Measurements from ENCODE around the gene ELK4. TPM values are rescaled to one million over a fixed set of nuclear protein-coding genes. Genes with fewer than 3 reads are reported as not detected.
A peak's percentile ranks its signal among the peaks of the same experiment; 100 is the strongest.

The ELK4 gene
- total RNA-seq, 4 donors from 2014 or later: 22.4 to 29.7 (median 26.2) TPM

DNA sequence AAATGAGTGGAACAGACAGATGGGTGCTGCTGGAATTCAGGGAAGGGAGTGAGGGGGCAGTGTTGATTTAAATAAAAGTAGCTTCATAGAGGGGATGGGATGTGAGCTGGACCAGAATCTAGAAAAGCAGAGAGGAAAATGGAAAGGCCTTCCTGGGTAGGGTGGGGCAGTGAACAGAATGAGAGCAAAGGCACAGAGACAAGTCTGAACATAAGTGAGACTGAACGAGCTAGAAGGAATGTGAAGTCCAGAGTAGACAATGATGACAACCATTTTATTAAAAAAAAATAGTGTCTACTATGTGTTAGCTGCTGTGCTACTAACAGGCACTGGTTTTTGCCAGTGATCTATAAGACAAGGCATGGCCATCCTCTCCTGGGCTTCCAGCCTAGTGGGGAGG, 36.0 kb downstream of the ELK4 start:
- Histone ChIP-seq H3K9me3 (no peaks in the 10 kb centered on the region), H3K4me3 (no peak overlapping the region), H3K36me3 (peaks cover 0 to 6% (median 0%) of the 10 kb centered on the region in 3 donors), H3K27ac (no peak overlapping the region), H3K4me1 (peaks cover 0 to 54% (median 18%) of the 10 kb centered on the region in 4 donors), H3K27me3 (no peaks in the 10 kb centered on the region)
- no peak for DNase-seq (ENCODE audit: low spot score in 2 of 2)
- TF ChIP-seq EP300 (IDR thresholded peaks at IDR 0.05): no peak
- TF ChIP-seq, protein P1, sequence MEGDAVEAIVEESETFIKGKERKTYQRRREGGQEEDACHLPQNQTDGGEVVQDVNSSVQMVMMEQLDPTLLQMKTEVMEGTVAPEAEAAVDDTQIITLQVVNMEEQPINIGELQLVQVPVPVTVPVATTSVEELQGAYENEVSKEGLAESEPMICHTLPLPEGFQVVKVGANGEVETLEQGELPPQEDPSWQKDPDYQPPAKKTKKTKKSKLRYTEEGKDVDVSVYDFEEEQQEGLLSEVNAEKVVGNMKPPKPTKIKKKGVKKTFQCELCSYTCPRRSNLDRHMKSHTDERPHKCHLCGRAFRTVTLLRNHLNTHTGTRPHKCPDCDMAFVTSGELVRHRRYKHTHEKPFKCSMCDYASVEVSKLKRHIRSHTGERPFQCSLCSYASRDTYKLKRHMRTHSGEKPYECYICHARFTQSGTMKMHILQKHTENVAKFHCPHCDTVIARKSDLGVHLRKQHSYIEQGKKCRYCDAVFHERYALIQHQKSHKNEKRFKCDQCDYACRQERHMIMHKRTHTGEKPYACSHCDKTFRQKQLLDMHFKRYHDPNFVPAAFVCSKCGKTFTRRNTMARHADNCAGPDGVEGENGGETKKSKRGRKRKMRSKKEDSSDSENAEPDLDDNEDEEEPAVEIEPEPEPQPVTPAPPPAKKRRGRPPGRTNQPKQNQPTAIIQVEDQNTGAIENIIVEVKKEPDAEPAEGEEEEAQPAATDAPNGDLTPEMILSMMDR (IDR thresholded peaks at IDR 0.05): no peak
- TF ChIP-seq POLR2A (IDR thresholded peaks at IDR 0.05): no peak
- 77 to 81% methylated on average over 1 of the region's 1 CpG for WGBS, 2 donors

DNA sequence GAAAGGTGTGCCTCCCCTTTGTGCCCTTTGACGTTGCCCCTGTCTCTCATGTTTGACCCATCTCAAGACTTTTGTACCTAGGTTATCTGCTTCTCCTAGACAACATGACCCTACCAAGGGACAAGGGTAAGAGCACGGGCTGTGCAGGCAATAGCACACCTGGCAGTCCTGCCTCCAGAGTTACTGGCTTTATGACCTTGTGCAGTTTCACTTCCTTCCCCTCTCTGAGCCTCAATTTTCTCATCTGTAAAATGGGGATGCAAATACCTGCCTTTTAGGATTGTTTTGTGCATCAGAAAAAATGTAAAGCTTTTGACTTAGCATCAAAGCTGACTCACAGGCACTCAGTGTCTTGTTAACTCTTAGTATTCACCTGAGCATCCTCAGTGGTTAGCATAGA, 36.4 kb downstream of the ELK4 start:
- Histone ChIP-seq H3K9me3 (no peaks in the 10 kb centered on the region), H3K27ac (no peak overlapping the region), H3K27me3 (no peaks in the 10 kb centered on the region), H3K4me3 (no peak overlapping the region), H3K4me1 (peaks cover 0 to 54% (median 18%) of the 10 kb centered on the region in 4 donors), H3K36me3 (peaks cover 0 to 3% (median 0%) of the 10 kb centered on the region in 3 donors)
- no peak for DNase-seq (ENCODE audit: low spot score in 2 of 2)
- TF ChIP-seq EP300 (IDR thresholded peaks at IDR 0.05) (no peak), POLR2A (IDR thresholded peaks at IDR 0.05) (no peak)
- TF ChIP-seq, protein P1 (IDR thresholded peaks at IDR 0.05): no peak
- 85 to 87% methylated on average over 2 of the region's 2 CpGs for WGBS, 2 donors

DNA sequence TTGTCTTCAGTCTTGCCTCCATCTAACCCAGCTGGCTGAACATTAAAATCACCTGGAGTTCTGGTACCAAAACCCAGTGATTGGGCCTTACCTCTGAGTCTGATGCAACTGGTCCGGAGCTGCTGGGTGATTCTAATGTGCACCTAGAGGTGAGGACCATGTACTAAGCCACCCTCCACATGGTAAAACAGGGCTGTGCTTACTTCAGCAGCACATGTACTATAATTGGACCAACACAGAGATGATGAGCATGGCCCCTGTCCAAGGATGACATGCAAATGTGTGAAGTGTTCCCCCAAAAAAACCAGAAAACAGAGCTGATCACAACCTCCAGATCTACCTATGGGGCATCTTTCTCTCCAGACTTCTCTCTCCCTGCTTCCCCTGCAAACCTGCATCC, 37.0 kb downstream of the ELK4 start:
- TF ChIP-seq EP300 (IDR thresholded peaks at IDR 0.05) (no peak), POLR2A (IDR thresholded peaks at IDR 0.05) (no peak)
- TF ChIP-seq, protein P1 (IDR thresholded peaks at IDR 0.05): no peak
- H3K4me1 ChIP-seq: peaks cover 0 to 54% (median 15%) of the 10 kb centered on the region in 4 donors
- WGBS, 2 donors: 86 to 100% methylated on average over 1 of the region's 1 CpG
- no peaks in the 10 kb centered on the region for H3K27me3 ChIP-seq
- no peak overlapping the region for H3K27ac ChIP-seq
- no peaks in the 10 kb centered on the region for H3K9me3 ChIP-seq
- DNase-seq (ENCODE audit: low spot score in 2 of 2): no peak
- H3K36me3 ChIP-seq: no peaks in the 10 kb centered on the region
- no peak overlapping the region for H3K4me3 ChIP-seq

DNA sequence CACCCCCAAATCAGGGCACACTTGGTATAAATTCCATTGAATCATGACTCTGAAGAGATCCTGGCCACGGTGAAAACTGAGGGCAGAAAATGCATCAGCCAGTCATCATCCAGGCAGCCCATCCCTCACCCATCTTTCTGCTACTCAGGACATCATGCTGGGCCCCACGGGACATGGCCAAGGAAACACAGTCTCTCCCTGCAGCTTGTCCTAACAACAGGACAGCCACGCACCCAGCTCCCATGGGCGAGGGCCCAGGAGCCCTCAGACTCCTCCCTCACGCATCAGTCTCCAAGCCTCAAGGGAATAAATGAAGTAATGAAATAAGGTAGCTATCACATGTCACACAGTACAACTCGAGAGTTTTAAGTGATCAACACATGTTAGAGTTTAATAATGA, 37.8 kb downstream of the ELK4 start:
- Histone ChIP-seq H3K4me1 (peaks cover 0 to 54% (median 10%) of the 10 kb centered on the region in 4 donors), H3K4me3 (no peak overlapping the region), H3K36me3 (no peaks in the 10 kb centered on the region), H3K9me3 (no peaks in the 10 kb centered on the region), H3K27me3 (no peaks in the 10 kb centered on the region), H3K27ac (peak overlapping the region in 2 of 4 donors; percentile 35 to 47)
- TF ChIP-seq EP300 (IDR thresholded peaks at IDR 0.05): no peak
- TF ChIP-seq, protein P1 (IDR thresholded peaks at IDR 0.05): no peak
- TF ChIP-seq POLR2A (IDR thresholded peaks at IDR 0.05): no peak
- WGBS, 2 donors: 34 to 42% methylated on average over 6 of the region's 6 CpGs
- no peak for DNase-seq (ENCODE audit: low spot score in 2 of 2)

DNA sequence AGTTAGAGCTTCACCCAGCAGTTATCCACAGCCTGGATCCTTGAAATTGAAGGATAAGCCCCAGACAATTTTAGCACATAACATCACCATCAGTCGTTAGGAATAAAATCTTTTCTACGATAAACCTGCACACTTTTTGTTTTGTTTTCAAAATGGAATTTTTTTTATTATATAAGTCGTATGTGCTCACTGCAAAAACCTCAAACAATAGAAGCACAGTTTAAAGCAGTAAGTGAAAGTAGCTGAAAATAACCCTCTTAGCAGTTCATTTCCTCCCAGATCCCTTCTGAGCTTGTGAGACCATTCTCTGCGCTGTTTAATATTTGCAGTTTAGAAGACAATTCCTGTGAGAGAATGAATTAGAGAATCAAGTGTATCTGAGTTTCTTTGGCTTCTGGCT, 38.3 kb downstream of the ELK4 start:
- 16 to 18% methylated on average over 4 of the region's 4 CpGs for WGBS, 2 donors

More for the DNA sequence above, 38.3 kb downstream of the ELK4 start:
- Histone ChIP-seq H3K9me3 (no peaks in the 10 kb centered on the region), H3K36me3 (no peaks in the 10 kb centered on the region), H3K27ac (peak overlapping the region in 2 of 4 donors; percentile 35 to 47), H3K4me3 (no peak overlapping the region), H3K27me3 (no peaks in the 10 kb centered on the region), H3K4me1 (peaks cover 0 to 54% (median 9%) of the 10 kb centered on the region in 4 donors)
- no peak for DNase-seq (ENCODE audit: low spot score in 2 of 2)
- TF ChIP-seq EP300 (IDR thresholded peaks at IDR 0.05) (no peak), POLR2A (IDR thresholded peaks at IDR 0.05) (no peak)
- TF ChIP-seq, protein P1 (IDR thresholded peaks at IDR 0.05): no peak

Data from tibial nerve (tissue), 4 donors.